ENCODE measurements around the gene GRPEL1. TPM values are rescaled to one million over a fixed set of nuclear protein-coding genes. Genes with fewer than 3 reads are reported as not detected.

Gene GRPEL1
- total and polyA plus RNA-seq, 9 of the 15 experiments (the other 6 are each of a cell fraction or from before 2014, with no cell fraction given) = 43.4 to 192 (median 86.6) TPM

- TF ChIP-seq UBTF (IDR thresholded peaks at IDR 0.05; ENCODE audit: borderline replicate concordance in 1 of 2, low read depth in 2 of 2, low read length in 2 of 2) (0 out of 4 replicates have a peak, but pooled peaks of 1 of the 2 experiments have one; percentile 26), SNAPC5 (CRISPR knock-in tag; IDR thresholded peaks at IDR 0.05) (no peak), NFE2L1 (tag; IDR thresholded peaks at IDR 0.05; ENCODE audit: borderline replicate concordance, low read depth) (no peak), ZNF77 (CRISPR knock-in tag; IDR thresholded peaks at IDR 0.05) (no peak), VEZF1 (CRISPR knock-in tag; IDR thresholded peaks at IDR 0.05) (no peak), PHTF2 (CRISPR knock-in tag; IDR thresholded peaks at IDR 0.05) (no peak), TBL1XR1 (IDR thresholded peaks at IDR 0.05; ENCODE audit: low read length in 2 of 2) (peak in 1 of 2 experiments; percentile 15; a peak in 1 of 4 replicates), ATF1 (CRISPR knock-in tag; IDR thresholded peaks at IDR 0.05) (no peak), ATF1 (tag; IDR thresholded peaks at IDR 0.05) (peak; percentile 78), ZNF12 (CRISPR knock-in tag; IDR thresholded peaks at IDR 0.05) (peak; percentile 74), ETV5 (CRISPR knock-in tag; IDR thresholded peaks at IDR 0.05; ENCODE audit: low read depth) (0 out of 2 replicates have a peak, but pooled peaks have one; percentile 15), CTBP1 (IDR thresholded peaks at IDR 0.05; ENCODE audit: borderline replicate concordance) (peak; percentile 54; the same call in 1 of the 2 replicates), ZBTB5 (IDR thresholded peaks at IDR 0.05) (no peak), YY1 (IDR thresholded peaks at IDR 0.05; ENCODE audit: borderline replicate concordance in 1 of 3, control insufficient read depth in 1 of 3, extremely low read depth in 1 of 3, insufficient read depth in 3 of 3, insufficient read length in 1 of 3, insufficient replicate concordance in 2 of 3, low read depth in 1 of 3, low read length in 2 of 3) (peak; percentile 59 to 90 (median 63)), THRAP3 (IDR thresholded peaks at IDR 0.05; ENCODE audit: borderline replicate concordance) (no peak), CHD2 (IDR thresholded peaks at IDR 0.05; ENCODE audit: low read depth, low read length) (peak; percentile 72), MEIS2 (IDR thresholded peaks at IDR 0.05; ENCODE audit: partially characterized antibody) (no peak)
These were observed at the start of gene GRPEL1 (continued) for GRCh38 chr4:7067452-7068278.

Data from K562 (cell line).